SK-N-SH (cell line): ENCODE data around the gene ICAM5. TPM values are rescaled to one million over a fixed set of nuclear protein-coding genes. Genes with fewer than 3 reads are reported as not detected.

ENCODE experiments used
- CTCF ChIA-PET: fragments of 300-600, 350-600 bp; formaldehyde crosslinking; extraction: SDS; loops from one replicate; lab custom pipeline; 2021; lab: Yijun Ruan, JAX
- POLR2A ChIA-PET: fragments of 350-600 bp; sonication (Branson Sonifier 250); formaldehyde crosslinking; extraction: SDS; loops from one replicate; lab custom pipeline; 2020; ENCODE audit warnings: antibody characterized with exemption, inconsistent platforms; lab: Yijun Ruan, JAX
- DNase-seq: peaks from one replicate; pipeline ENCODE4 v3.0.0; 2012
- H2AFZ ChIP-seq: fragments of 200-600 bp; sonication (generic); 2 replicates; pipeline ENCODE4 v1.8.1; 2016; ENCODE audit warnings: antibody characterized with exemption, mild to moderate bottlenecking, low read depth
- H3F3A ChIP-seq: fragments of 200-600 bp; sonication (generic); replicated peaks from 2 replicates; pipeline ENCODE3; 2016; ENCODE audit warnings: antibody characterized with exemption, mild to moderate bottlenecking; ENCODE audit not compliant: insufficient read depth
- H3K27ac ChIP-seq, 2 experiments: fragments of 200-500 bp in 1 of 2; fragments of 200-600 bp in 1 of 2; sonication (Bioruptor generic) in 1 of 2; sonication (generic), shearing (Covaris generic) in 1 of 2; 2 replicates each; pipeline versions ENCODE4 v1.5.1 to v1.6.1; 2014 to 2016; ENCODE audit warnings: low read depth in 2 of 2, inconsistent platforms in 1 of 2, low read length in 1 of 2, mild to moderate bottlenecking in 1 of 2, mixed read lengths in 1 of 2
- H3K27me3 ChIP-seq: fragments of 200-600 bp; sonication (generic), shearing (Covaris generic); 2 replicates; pipeline ENCODE4 v1.6.1; 2016; ENCODE audit warnings: mixed run types; ENCODE audit not compliant: insufficient read depth
- H3K36me3 ChIP-seq, 2 experiments: fragments of 200-500 bp in 1 of 2; fragments of 200-600 bp in 1 of 2; sonication (Bioruptor generic) in 1 of 2; sonication (generic) in 1 of 2; replicated peaks in 1 of 2; 2 replicates each; pipeline versions ENCODE3 to v1.5.1; 2014 to 2016; ENCODE audit warnings: low read length in 1 of 2, mild to moderate bottlenecking in 1 of 2; ENCODE audit not compliant: insufficient read depth in 2 of 2, control insufficient read depth in 1 of 2
- H3K4me1 ChIP-seq, 2 experiments: fragments of 200-500 bp in 1 of 2; fragments of 200-600 bp in 1 of 2; sonication (Bioruptor generic) in 1 of 2; sonication (generic), shearing (Covaris generic) in 1 of 2; 2 replicates each; pipeline versions ENCODE4 v1.5.1 to v1.6.1; 2014 to 2016; ENCODE audit warnings: low read depth in 1 of 2, low read length in 1 of 2, mixed run types in 1 of 2; ENCODE audit not compliant: insufficient read depth in 2 of 2, control insufficient read depth in 1 of 2
- H3K4me2 ChIP-seq: fragments of 200-600 bp; sonication (generic), shearing (Covaris generic); 2 replicates; pipeline ENCODE4 v1.6.1; 2017; ENCODE audit warnings: mixed run types
- H3K4me3 ChIP-seq, 2 experiments: fragments of 200-500 bp in 1 of 2; fragments of 200-600 bp in 1 of 2; sonication (Bioruptor generic) in 1 of 2; sonication (generic), shearing (Covaris generic) in 1 of 2; 2 replicates each; pipeline versions ENCODE4 v1.5.1 to v1.8.1; 2014 to 2016; ENCODE audit warnings: low read depth in 2 of 2, inconsistent platforms in 1 of 2, low read length in 1 of 2, mild to moderate bottlenecking in 1 of 2, mixed read lengths in 1 of 2, moderate library complexity in 1 of 2
- H3K79me2 ChIP-seq: fragments of 200-600 bp; sonication (generic); 2 replicates; pipeline ENCODE4 v1.8.1; 2017; ENCODE audit warnings: mild to moderate bottlenecking; ENCODE audit not compliant: insufficient read depth
- H3K9ac ChIP-seq: fragments of 200-600 bp; sonication (generic); 2 replicates; pipeline ENCODE4 v1.6.1; 2017; ENCODE audit warnings: mixed run types
- H3K9me2 ChIP-seq: fragments of 200-600 bp; sonication (generic); 2 replicates; pipeline ENCODE4 v1.6.1; 2017; ENCODE audit warnings: mixed run types
- H3K9me3 ChIP-seq: fragments of 200-600 bp; sonication (generic); 2 replicates; pipeline ENCODE4 v1.6.1; 2017; ENCODE audit warnings: mixed run types, mild to moderate bottlenecking, moderate library complexity
- H4K20me1 ChIP-seq: fragments of 200-600 bp; sonication (generic); 2 replicates; pipeline ENCODE4 v1.6.1; 2017; ENCODE audit warnings: mild to moderate bottlenecking, mixed run types; ENCODE audit not compliant: insufficient read depth
- ELF1 ChIP-seq: IDR thresholded peaks from 2 replicates; pipeline ENCODE4 v1.4.0; 2012
- EZH2phosphoT487 ChIP-seq: fragments of 200-600 bp; sonication (generic); IDR thresholded peaks from 2 replicates; pipeline ENCODE4 v1.6.1; 2017; ENCODE audit warnings: low read depth, mixed run types, mild to moderate bottlenecking, antibody characterized with exemption, moderate library complexity, borderline replicate concordance
- FOXM1 ChIP-seq: IDR thresholded peaks from 2 replicates; pipeline ENCODE4 v1.4.0; 2012; ENCODE audit warnings: low read depth, mild to moderate bottlenecking
- GABPA ChIP-seq: IDR thresholded peaks from 2 replicates; pipeline ENCODE4 v1.4.0; 2012; ENCODE audit warnings: low read depth, mild to moderate bottlenecking
- GATA2 ChIP-seq: sonication (generic); formaldehyde crosslinking; IDR thresholded peaks from 2 replicates; pipeline ENCODE4 v1.5.0; 2020; ENCODE audit warnings: mild to moderate bottlenecking, missing genetic modification reagents
- MAX ChIP-seq: IDR thresholded peaks from 2 replicates; pipeline ENCODE4 v1.4.0; 2012; ENCODE audit warnings: low read depth
- MEF2A ChIP-seq: IDR thresholded peaks from 2 replicates; pipeline ENCODE4 v1.4.0; 2012; ENCODE audit warnings: low read depth, borderline replicate concordance
- PBX3 ChIP-seq: IDR thresholded peaks from 2 replicates; pipeline ENCODE4; 2012
- RAD21 ChIP-seq: IDR thresholded peaks from 2 replicates; pipeline ENCODE4 v1.6.1; 2012; ENCODE audit warnings: mild to moderate bottlenecking, low read length
- RCOR1 ChIP-seq: fragments of 150-350 bp; IDR thresholded peaks from 2 replicates; pipeline ENCODE4 v1.6.1; 2017; ENCODE audit warnings: antibody characterized with exemption, low read length
- SIN3A ChIP-seq: IDR thresholded peaks from 2 replicates; pipeline ENCODE4 v1.6.1; 2012; ENCODE audit warnings: low read depth, mild to moderate bottlenecking, low read length, moderate library complexity, borderline replicate concordance
- SMC3 ChIP-seq: IDR thresholded peaks from 2 replicates; pipeline ENCODE4 v1.6.1; 2012; ENCODE audit warnings: low read depth, low read length, improper control_type of control experiment
- TCF12 ChIP-seq: IDR thresholded peaks from 2 replicates; pipeline ENCODE4 v1.4.0; 2012
- TEAD4 ChIP-seq: IDR thresholded peaks from 2 replicates; pipeline ENCODE4 v1.4.0; 2012; ENCODE audit warnings: mild to moderate bottlenecking, borderline replicate concordance; ENCODE audit not compliant: insufficient read depth
- YY1 ChIP-seq: IDR thresholded peaks from 2 replicates; pipeline ENCODE4 v1.4.0; 2012; ENCODE audit warnings: low read depth, mild to moderate bottlenecking
- WGBS: methylation state at CpG from one replicate; pipeline ENCODE4 v1.1.6; 2017; ENCODE audit warnings: low lambda C conversion rate; 5-methylcytosine and 5-hydroxymethylcytosine counted together
- polyA plus RNA-seq, 3 experiments: library from polyadenylated mRNA; depleted of rRNA; stranded (reverse); fragments of >200 nt; gene quantifications; 2 replicates each; pipeline ENCODE4 v1.2.3, GENCODE V29; 2012
- TF ChIP-seq, protein P1 (sequence below): IDR thresholded peaks from 2 replicates; pipeline ENCODE4 v1.4.0; 2012; ENCODE audit warnings: low read depth, borderline replicate concordance
- TF ChIP-seq, protein P2 (sequence below): fragments of 150-350 bp; IDR thresholded peaks from 2 replicates; pipeline ENCODE4 v1.6.1; 2017; ENCODE audit warnings: antibody characterized with exemption, low read length, low read depth, borderline replicate concordance
- TF ChIP-seq, protein P3 (sequence below): IDR thresholded peaks from 2 replicates; pipeline ENCODE4 v1.6.1; 2012; ENCODE audit warnings: mild to moderate bottlenecking, low read depth, low read length, moderate library complexity

The ICAM5 gene
- polyA plus RNA-seq, 1 of the 3 experiments (the other 2 are of a cell fraction), result 5.2 TPM

DNA sequence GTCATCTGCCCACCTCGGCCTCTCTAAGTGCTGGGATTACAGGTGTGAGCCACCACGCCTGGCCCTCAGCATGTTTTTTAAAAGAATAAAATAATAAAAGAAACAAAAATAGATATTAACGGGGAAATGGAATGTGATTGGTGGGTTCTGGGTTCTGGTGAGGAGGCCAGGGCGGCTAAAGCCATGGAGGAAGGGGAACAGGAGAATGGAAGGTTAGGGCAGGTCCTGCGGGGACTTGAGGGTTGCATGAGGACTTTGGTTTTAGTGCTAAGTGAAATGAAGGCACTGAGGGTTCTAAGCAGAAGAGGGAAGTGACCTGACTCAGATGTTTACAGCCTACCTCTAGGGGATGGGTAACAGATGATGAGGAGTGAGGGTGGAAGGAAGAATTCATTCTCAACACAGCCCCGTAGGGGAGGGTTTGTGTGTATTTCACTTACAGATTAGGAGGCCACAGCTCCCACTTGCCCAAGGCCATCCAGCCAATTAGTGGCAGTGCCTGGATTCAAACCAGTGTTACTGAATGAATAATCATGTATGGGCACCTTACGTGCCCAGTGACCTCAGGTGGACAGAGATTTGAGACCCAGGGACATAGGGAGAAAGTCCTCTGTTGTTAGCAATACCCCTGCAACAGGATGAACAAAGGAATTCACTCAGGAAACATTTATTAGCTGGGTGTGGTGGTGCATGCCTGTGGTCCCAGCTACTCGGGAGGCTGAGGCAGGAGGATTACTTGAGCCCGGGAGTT, 44.4 kb upstream of the ICAM5 start:
- H3K9ac ChIP-seq, result no peak overlapping the region
- H3K36me3 ChIP-seq, result no peaks in the 10 kb centered on the region
- no peak overlapping the region for H3K27ac ChIP-seq
- H3F3A ChIP-seq, result peaks cover 5% of the 10 kb centered on the region
- no peaks in the 10 kb centered on the region for H3K9me3 ChIP-seq
- no peaks in the 10 kb centered on the region for H3K27me3 ChIP-seq
- WGBS, result 80% methylated on average over 9 of the region's 9 CpGs
- no peak overlapping the region for H3K4me2 ChIP-seq
- H3K9me2 ChIP-seq, result no peaks in the 10 kb centered on the region
- POLR2A ChIA-PET, result no interaction called here
- no peak overlapping the region for H3K4me3 ChIP-seq
- TF ChIP-seq, protein P1, sequence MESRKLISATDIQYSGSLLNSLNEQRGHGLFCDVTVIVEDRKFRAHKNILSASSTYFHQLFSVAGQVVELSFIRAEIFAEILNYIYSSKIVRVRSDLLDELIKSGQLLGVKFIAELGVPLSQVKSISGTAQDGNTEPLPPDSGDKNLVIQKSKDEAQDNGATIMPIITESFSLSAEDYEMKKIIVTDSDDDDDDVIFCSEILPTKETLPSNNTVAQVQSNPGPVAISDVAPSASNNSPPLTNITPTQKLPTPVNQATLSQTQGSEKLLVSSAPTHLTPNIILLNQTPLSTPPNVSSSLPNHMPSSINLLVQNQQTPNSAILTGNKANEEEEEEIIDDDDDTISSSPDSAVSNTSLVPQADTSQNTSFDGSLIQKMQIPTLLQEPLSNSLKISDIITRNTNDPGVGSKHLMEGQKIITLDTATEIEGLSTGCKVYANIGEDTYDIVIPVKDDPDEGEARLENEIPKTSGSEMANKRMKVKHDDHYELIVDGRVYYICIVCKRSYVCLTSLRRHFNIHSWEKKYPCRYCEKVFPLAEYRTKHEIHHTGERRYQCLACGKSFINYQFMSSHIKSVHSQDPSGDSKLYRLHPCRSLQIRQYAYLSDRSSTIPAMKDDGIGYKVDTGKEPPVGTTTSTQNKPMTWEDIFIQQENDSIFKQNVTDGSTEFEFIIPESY, result no peak
- TF ChIP-seq EZH2phosphoT487 (no peak), GABPA (no peak), GATA2 (CRISPR knock-in tag) (no peak), TEAD4 (no peak), FOXM1 (no peak), YY1 (no peak), RCOR1 (no peak), SMC3 (no peak), PBX3 (no peak), ELF1 (no peak), MEF2A (no peak), RAD21 (no peak), TCF12 (no peak), MAX (no peak), SIN3A (no peak)
- TF ChIP-seq, protein P2, sequence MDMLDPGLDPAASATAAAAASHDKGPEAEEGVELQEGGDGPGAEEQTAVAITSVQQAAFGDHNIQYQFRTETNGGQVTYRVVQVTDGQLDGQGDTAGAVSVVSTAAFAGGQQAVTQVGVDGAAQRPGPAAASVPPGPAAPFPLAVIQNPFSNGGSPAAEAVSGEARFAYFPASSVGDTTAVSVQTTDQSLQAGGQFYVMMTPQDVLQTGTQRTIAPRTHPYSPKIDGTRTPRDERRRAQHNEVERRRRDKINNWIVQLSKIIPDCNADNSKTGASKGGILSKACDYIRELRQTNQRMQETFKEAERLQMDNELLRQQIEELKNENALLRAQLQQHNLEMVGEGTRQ, result no peak
- TF ChIP-seq, protein P3, sequence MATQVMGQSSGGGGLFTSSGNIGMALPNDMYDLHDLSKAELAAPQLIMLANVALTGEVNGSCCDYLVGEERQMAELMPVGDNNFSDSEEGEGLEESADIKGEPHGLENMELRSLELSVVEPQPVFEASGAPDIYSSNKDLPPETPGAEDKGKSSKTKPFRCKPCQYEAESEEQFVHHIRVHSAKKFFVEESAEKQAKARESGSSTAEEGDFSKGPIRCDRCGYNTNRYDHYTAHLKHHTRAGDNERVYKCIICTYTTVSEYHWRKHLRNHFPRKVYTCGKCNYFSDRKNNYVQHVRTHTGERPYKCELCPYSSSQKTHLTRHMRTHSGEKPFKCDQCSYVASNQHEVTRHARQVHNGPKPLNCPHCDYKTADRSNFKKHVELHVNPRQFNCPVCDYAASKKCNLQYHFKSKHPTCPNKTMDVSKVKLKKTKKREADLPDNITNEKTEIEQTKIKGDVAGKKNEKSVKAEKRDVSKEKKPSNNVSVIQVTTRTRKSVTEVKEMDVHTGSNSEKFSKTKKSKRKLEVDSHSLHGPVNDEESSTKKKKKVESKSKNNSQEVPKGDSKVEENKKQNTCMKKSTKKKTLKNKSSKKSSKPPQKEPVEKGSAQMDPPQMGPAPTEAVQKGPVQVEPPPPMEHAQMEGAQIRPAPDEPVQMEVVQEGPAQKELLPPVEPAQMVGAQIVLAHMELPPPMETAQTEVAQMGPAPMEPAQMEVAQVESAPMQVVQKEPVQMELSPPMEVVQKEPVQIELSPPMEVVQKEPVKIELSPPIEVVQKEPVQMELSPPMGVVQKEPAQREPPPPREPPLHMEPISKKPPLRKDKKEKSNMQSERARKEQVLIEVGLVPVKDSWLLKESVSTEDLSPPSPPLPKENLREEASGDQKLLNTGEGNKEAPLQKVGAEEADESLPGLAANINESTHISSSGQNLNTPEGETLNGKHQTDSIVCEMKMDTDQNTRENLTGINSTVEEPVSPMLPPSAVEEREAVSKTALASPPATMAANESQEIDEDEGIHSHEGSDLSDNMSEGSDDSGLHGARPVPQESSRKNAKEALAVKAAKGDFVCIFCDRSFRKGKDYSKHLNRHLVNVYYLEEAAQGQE, result no peak
- no peak for DNase-seq
- no peaks in the 10 kb centered on the region for H3K4me1 ChIP-seq
- H4K20me1 ChIP-seq, result no peaks in the 10 kb centered on the region
- CTCF ChIA-PET, result interaction anchor here (1.0 to 3.4 kb wide), 4 partner anchors 14 to 18 kb away, joined by 3 to 10 read pairs (median 4); partner anchors contain the start of gene S1PR2
- H3K79me2 ChIP-seq, result no peaks in the 10 kb centered on the region
- H2AFZ ChIP-seq, result no peak overlapping the region
